Esophagus muscularis mucosa (tissue), 3 donors: ENCODE results near the gene RSRC1.

ENCODE experiments used
- CTCF ChIP-seq, 3 experiments: fragments of 200-600 bp in 2 of 3; fragments of 450-650 bp in 1 of 3; sonication (generic) in 2 of 3; IDR thresholded peaks; one replicate each; pipeline ENCODE4 v1.5.1; 2017 to 2019; ENCODE audit warnings: antibody characterized with exemption in 3 of 3, mild to moderate bottlenecking in 2 of 3, moderate library complexity in 1 of 3
- EP300 ChIP-seq: sonication (generic); formaldehyde crosslinking; IDR thresholded peaks from one replicate; pipeline ENCODE4 v1.6.1; 2017; ENCODE audit warnings: antibody characterized with exemption

DNA sequence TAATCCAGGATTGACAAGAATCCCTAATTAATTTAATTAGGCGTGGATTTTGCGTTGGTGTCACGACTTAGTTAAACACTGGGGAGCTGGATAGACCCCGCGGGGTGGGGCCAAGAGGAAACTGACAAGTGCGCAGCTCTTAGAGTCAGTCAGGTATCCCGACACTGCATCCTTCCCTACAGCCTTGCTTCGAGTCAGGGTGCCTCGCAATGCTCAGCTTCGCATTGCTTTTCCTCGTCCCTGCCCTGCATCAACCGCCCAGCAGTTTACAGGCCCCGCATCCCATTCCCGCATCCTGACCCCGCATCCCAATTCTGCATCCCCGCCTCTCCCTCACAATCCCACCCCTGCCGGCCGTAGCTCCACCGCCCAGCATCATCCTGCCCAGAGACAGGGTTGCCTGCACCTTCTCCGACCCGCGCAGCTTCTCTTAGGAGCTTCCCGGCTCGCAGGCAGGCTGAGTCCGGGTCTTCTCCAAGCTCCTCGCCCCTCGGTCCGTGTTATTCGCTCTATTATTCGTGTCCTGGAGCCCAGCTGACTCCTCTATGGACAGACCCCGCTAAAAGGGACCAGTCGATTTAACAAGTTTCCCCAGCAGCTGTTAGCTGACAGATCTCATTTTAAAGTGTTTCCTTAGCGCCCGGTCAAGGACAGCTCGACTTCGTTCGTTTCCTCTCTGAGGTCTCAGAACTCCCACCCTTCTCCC, 3.0 kb upstream of the RSRC1 start:
- TF ChIP-seq EP300 (no peak), CTCF (IDR thresholded peaks at IDR 0.05) (no peak)
